ENCODE measurements around the gene ARHGAP10.
A peak's percentile ranks its signal among the peaks of the same experiment; 100 is the strongest.

Gene ARHGAP10

DNA sequence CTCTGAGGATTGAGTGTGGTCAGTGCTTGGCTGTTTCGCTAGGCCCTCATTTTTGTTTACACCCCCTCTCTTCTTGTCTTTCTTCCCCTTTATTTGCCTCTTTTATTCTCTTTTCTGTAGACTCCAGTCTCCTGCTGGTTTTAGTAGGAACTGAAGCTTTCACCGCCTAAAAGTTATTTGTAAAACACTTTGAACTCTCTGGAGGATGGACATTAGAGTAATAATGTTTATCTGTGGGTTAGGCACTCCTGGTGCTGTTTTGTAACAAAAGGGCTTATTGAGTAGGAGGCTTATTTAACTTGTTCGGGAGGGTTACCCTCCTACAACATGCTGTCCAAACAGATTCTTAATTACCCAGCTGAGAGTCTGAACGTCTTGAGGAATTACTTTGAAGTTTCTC lies 1.6 kb upstream of the ARHGAP10 start:
- DNase-seq (ENCODE audit: low spot score), result no peak

DNA sequence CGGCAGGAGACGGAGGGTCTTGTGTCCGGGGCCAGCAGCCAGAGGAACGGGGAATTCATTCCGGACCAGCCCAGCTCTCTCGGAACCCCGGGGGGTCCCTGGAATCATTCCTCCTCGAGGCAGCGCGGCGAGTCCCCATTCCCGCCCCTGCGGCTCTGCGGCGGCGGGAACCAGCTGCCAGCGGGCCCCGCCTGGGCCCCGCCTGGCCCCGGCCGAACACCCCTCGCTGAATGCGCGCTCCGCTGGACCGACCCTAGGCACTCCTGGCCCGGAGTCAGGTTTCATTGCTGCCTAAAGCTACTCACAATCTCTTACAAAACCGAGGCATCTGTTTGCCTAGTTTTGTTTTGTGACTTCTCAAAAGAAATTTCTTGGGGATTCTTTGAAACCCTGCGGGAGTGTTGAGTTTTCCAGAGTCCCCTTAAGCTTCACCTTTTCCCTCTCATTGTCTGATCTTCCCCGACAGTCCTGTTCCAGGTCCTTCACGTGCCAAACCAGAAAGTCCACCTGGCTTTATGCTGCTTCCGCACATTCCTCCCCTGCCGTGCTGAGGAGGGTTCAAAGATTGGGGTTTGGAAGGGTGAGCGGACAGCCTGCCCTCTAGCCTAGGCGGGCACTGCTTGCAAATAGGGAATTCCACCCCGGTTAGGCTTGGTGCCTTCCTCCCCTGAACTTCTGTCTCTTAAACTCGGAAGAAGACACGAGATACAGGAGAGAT lies 789 bp downstream of the ARHGAP10 start:
- peak; percentile 14 for DNase-seq (ENCODE audit: low spot score)

DNA sequence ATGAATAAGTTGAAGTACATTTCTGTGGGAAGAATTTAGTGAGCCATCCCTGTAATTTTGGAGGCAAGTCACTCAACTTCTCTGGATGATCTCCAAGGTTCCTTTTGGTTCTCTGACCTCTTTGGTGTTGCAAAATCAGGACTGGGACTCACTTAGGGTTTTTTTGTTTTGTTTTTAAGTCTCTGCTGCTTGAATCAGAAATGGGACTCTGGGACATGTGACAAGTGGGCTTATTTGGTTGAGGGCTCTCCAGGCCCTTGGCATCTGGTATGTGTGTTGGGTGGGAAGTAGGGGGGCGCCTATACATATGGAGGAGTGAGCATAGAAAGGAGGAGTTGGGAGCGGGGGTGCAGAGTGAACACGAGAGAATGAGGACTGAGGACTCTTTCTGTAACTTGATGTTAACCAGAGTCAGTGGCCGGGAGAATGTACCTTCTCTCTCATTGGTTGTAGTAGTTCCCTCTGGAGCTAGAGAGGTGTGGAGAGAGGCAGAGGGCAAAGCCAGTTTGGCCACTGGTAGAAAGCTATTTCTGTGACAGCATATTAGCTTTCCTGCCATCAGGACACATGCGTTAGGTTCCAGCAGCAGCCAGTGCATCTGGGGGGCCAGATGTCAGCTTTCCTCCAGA lies 1.9 kb downstream of the ARHGAP10 start:
- peak; percentile 16 for DNase-seq (ENCODE audit: low spot score)

DNA sequence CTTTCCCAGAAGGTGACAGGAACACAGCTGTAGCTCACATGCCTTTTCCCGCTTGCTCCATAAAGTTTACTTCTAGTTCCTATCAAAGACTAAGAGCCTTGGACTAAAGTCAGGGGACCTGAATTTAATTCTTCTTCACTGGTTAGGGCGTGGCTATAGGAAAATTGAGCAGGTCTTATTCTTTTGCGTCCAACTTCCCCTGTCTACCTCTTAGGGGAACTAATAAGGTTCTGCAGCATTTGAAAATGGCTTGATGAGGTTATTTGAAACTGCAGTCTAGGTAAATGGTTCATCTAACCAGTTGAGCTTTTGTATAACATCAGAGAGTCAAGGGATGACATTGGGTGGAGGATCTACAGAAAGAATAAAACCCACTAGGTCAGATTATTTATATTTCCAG lies 2.6 kb downstream of the ARHGAP10 start:
- DNase-seq (ENCODE audit: low spot score), result no peak

DNA sequence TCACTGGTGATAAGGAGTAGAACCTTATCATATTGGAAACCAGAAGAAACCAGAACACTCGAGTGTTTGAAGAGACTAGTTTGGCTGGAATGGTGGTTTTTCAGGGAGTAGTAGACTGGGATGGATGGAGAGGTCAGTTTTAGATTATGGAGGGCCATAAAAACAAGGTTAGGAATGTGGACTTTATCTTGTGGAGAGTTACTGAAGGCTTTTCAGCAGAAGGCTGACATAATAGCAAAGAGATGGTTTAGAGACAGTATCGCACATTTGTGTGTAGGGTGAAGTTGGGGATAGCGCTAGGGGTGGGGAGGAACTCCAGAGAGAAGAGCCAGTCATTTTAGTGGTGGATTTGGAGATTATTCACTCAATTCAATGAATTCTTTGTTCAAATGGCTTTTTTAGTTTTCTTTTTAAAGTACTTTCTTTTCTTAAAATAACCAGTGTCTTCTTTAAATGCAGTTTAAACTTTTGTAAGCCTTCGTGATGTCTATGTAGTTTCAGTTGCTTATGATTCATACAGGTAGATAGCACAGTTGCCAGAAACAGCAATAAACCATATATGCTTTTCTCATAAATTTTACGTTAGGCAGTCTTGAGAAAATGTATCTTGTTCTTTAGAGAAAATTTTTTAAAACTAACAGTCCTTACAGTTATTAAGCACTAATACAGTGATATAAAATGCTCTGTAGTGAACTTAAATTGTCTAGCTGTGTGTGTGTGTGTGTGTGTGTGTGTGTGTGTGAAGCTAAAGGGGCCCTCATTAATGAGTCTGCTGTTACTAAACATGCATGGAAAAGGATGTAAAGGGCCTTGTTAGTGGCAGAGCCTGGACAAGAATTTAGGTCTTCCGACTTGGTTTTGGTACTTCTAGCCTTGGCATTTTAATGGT lies 3.8 kb downstream of the ARHGAP10 start:
- DNase-seq (ENCODE audit: low spot score), result no peak

DNA sequence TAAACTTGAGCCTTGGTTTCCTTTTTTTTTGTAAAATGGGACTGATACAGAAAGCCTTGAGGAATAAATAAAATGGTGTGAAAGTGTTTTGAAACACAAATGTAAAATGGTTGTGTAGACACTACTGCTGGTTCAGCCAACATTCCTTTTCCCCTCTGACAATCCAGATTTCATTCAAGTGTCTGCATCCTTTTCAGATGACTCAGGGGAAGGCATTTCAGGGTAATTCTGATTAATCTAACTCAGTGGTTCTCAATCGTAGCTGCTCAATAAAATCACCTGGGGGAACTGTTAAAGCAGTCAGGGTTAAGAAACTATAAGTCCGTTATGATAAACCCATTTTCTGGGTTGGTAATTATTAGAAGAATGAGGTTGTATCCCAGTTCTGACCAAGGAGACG lies 4.6 kb downstream of the ARHGAP10 start:
- no peak for DNase-seq (ENCODE audit: low spot score)

DNA sequence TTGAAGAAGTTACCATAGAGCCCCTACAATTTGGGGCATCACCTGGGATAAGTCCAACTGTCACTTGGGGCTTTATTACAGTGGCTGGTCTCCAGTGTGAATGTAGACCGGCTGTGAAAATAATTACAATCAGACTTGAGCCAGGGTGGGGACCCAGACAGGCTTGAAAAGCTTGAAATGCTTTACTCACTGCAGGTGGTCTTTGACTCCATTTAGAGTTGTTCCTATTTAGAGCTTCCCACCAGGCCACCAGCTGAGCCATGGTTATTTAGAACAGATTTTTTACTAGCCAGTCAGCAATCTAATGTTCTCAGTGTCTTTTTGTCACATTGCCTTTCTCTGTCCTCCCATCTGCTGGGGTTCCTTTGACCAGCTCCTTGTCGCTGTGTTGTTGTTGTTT lies 5.7 kb downstream of the ARHGAP10 start:
- DNase-seq (ENCODE audit: low spot score), result no peak

DNA sequence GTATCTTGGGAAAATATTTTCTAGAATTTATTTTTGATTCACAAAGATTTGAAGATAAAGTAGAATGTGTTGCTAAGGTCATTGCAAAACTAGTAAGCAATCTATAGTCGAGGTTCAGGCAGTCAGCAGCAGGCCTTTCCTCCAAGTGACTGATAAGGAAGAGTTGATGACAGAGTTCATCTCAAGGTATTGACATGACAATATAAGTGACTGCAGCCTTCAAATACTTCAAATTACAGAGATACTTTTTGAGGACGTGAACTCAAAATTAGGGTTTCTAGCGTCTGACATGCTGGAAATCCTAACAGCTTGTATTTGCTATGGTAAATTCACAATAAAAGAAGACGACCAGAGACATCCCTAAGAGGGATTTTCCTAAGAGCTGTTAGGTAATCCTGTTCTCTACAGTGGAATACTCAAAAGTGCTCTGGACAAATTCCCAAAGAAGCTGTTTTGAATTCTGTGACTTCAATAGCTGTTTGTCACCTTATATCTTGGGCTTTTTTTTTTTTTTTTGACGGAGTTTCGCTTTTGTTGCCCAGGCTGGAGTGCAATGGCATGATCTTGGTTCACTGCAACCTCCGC lies 7.4 kb downstream of the ARHGAP10 start:
- no peak for DNase-seq (ENCODE audit: low spot score)

DNA sequence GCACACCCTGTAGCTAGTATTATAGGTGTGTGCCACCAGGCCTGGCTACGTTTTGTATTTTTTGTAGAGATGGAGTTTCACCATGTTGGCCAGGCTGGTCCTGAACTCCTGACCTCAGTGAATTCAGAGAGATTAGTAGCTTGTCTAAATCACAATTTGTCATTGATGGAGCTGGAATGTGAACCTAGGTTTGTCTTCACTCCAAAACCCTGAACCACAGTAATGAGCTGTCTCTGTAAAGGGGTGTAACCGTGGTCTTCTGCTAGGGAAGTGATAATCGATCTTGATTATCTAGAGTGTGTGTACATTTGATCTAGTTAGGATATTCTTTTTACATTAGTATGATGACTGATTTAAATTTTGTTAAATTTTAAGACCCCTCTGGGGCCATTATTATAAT lies 8.3 kb downstream of the ARHGAP10 start:
- no peak for DNase-seq (ENCODE audit: low spot score)

DNA sequence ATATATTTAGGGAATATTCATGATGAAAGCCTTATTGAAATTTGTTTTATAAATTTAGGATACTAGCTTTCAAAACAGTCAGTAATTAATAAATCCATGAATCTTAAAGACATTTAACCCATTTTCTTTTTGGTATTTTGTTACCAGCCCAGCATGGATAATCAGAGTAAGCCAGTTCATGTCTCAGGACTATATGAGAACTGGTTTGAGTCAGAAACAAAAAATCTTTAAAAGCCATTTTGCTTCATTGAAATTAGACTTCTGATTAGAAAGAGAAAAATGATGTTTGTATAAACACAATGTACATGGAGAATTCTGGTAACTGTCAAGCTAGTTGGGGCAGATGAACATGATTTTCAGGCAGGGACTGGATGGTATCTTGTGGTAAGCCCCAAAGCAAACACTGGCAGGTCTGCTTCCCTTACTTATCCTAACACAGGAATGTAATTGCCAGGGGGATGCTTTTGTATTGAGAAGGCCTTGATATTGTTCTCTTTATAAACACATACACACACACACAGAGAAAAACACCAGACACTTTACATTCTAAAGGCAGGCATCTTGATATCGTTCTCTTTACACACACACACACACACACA lies 9.4 kb downstream of the ARHGAP10 start:
- no peak for DNase-seq (ENCODE audit: low spot score)

DNA sequence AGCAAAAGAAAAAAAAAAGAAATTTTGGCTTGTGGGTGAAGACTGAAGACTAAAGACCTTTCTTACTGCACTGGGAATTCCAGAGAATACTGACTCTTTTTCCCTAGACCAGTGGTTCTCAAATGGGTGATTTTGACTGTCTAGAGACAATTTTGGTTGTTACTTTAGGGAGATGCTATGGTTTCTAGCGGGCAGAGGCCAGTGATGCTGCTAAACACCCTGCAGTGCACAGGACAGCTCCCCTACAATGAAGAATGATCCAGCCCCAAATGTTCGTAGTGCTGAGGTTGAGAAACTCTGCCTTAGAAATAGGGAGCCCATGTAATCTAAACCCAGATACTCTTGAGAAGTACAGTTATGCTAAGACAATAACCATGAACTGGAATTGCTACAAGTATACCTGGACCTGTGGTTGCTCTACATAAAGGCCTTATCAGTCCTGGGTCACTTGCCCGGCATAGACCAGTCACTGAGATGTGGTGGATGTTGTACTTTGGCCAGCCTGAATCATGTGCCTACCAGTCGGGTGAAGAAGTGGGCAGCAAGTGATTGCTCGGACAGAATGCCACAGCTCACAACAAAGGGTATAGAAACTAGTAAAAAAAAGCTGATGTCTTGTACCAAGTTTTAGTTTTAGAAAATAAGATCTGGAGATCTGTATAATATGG lies 16.0 kb downstream of the ARHGAP10 start:
- no peak for DNase-seq (ENCODE audit: low spot score)

DNA sequence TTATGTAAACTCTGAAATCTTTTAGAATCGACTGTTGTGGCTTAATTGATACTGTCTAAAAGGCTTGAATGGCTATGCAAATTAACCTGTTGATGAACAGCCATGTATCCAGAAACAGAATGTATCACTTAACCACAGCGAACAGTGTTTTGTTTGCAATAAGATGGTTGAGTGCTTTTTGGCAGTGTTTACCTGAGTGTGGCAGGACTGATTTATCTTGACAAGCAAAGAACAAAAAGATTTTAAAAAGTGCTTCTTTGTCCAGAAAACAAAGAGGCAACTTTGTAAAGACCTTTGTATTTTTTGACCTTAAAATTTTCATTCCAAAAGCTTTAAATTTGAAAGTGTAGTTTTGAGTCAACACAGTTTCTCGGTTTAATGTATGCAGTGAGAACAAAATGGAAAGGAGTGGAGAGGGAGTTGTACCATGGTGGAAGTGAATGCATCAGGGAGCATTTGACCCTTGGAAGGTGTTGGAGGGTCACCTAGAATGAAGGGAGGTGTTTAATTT lies 18.0 kb downstream of the ARHGAP10 start:
- DNase-seq (ENCODE audit: low spot score), result no peak

DNA sequence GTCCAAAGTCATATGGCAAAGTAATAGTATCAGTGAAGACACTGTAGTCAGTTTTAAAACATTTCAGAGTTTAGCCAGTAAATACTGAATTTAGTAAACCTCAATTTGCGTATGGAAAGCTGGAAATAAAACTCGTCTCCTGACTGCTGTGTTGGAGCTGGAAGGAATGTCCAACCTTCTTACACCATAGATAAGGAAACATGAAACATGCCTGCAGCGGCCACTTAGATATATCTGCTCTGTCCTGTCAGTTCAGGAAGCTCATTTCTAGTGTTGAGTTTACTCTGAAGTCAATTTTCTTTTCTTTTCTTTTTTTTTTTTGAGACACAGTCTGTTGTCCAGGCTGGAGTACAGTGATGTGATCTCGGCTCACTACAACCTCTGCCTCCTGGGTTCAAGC lies 21.2 kb downstream of the ARHGAP10 start:
- DNase-seq (ENCODE audit: low spot score), result no peak

DNA sequence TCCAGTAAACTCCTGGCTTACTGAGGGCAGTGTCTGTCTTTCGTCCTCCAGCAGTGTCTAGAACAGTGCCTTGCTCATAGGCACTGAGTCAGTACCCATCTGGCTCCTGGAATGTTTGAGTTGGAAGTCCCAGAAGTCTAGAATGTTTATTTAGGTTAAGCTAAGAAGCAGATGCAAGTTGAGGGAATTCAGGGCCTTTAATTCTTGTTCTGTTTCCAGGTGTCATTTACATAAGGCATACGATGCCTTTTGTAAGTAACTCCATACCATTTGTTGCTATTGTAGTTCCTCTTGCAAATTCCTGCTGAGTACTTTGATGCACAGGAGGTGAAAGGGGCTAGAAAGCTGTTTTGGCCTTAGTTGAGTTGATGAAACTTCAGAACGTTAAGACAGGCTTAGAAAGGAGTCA lies 22.2 kb downstream of the ARHGAP10 start:
- DNase-seq (ENCODE audit: low spot score), result no peak

DNA sequence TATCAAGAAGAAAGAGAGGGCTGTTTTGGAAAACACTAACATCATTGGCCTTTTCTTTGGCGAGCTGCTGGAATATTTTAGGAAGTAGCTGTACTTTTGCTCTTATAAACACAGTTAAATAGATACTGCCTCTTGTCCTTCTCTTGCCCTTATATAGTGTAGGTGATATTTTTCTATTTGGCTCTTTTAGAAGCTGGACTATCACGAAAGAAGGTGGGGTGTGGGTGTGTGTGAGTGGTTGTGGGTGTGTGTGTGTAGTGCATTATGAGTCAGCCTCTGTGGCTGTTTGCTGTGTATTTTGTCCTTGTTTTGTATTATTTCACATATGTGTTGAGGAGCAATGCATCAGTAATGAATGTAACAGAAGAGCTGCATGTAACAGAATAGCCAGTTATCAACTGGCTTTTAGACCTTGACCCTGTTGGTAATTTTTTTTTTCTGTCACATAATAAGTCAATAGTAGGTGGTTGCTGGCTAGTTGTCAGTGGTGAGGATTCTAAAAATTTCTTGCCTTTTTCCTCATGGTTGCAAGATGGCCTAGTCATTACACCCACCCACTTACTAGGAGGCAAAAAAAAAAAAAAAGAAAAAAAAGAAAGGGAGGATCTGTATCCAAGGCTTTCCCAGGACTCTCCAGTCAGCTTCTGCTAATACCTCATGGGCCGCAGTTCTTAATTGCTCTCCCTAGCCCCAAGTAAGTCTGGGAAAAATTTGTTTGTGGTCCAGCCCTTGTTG lies 23.8 kb downstream of the ARHGAP10 start:
- DNase-seq (ENCODE audit: low spot score), result no peak

DNA sequence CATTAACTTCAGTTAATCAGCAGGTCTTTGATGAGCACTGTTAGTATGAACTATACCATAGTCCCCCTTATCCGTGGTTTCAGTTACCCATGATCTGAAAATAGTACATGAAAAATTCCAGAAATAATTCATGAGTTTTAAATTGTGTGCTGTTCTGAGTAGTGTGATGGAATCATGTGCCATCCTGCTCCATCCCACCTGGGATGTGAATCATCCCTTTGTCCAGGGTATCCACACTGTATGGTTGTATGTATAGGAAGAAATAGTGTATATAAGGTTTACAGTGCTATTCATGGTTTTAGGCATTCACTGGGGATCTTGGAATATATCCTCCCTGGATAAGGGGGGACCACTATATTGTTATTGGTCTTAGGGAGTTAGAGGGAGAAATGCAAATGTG lies 24.5 kb downstream of the ARHGAP10 start:
- DNase-seq (ENCODE audit: low spot score), result no peak

DNA sequence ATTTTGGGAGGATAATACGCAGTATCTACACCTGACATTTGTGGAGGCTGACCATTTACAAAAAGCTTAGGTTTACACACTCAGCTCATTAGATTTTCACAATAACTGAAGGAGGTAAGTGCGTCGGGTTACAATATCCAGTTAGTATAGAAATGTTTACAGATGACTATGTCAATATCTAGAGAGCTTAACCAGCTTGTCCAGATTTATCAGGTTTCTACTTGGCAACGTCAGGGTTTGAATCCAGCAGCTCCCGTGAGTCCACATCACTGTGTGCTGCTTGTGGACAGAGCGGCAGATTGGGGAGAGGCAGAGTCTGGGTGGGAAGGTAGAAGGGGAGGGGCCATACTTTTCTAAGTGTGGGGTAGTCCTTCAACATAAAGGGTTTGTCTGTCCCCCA lies 28.3 kb downstream of the ARHGAP10 start:
- no peak for DNase-seq (ENCODE audit: low spot score)

DNA sequence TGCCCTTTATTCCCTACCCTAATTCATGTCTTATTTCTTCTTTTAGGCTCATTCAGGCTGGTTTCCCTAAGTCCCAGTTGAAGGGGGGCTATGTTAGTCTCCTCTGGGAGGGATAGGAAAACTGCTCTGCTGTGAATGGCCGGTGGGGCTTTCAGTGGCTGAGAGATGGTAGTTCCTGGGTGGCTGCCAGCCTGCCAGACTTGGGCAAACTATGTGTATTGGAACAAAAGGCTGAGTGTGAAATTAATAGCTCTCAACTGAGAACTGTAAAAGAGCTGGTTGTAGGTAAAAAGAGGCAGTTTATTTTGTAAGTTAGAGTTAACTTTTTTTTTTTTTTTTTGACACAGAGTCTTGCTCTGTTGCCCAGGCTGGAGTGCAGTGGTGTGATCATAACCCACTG lies 28.8 kb downstream of the ARHGAP10 start:
- DNase-seq (ENCODE audit: low spot score), result no peak

DNA sequence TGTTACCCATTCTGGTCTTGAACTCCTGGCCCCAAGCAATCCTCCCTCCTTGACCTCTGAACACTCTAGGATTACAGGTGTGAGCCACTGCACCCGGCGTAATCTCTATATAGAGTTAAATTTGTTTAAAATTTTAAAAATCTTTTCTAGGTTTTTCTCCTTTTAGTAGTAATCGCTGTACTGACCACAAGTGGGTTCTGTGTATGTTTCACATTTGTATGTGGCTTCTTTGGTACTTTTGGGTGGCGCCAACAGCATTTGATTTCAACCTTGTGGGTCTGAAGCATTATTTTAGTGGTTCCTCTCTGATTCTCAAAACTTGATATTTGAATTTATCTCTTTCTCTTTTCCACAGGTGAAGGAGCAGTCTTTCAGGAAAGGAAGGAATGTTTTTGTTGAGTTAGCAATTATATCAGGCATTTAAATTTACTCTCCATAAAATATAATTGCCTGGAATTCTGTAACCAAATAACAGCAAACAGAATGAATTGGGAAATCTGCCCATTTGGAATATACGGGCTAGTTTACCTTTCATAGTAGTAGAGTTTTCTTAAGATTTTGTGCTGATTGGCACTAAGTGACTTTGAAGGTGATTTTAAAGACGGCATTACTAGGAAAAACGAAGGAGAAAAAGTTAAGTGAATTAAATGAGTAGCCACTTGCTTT lies 29.5 kb downstream of the ARHGAP10 start:
- no peak for DNase-seq (ENCODE audit: low spot score)

DNA sequence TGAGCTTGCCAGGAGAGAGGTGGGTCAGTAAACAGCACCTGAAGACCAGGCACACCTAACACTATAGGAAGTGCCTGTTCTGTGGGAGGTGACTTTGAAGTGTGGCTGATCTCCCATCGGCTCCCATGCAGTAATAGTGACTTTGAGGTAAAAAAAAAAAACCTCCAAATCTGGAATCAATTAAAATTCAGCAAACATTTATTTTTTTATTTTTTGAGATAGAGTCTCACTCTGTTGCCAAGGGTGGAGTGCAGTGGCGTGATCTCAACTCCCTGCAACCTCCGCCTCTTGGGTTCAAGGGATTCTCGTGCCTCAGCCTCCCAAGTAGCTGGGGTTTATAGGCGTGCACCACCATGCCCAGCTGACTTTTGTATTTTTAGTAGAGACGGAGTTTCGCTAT lies 32.4 kb downstream of the ARHGAP10 start:
- no peak for DNase-seq (ENCODE audit: low spot score)

Measured in SK-N-DZ (cell line).